Suppressor macrophage treated with lipopolysaccharide for 4 hours (primary cell): ENCODE results near the gene TCERG1L.
"Not testable (repeated sequence)": the region's sequence is repeated elsewhere in the genome, so short reads cannot be mapped to it uniquely, and the experiment has no call there.

Source experiments
- DNase-seq: peaks from one replicate; pipeline ENCODE4 v3.0.0-alpha.2; 2020

Gene TCERG1L

DNA sequence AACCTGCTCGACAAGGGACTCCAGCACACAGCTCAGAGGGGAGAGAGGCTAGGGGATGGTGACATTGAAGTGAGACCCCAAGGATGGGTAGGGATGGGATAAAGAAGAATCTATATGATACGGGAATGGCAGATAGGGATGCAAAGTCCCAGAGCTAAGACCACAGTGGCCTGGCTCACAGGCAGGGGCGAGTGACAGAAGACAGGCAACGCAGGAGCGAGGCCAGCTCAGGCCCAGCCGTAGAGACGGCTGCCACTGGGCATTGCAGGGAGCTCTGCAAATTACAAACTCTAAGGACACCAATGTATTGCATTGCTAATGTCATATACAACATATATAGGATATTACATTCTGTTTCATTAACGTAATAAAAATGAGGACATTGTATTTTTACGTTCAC lies 131.4 kb downstream of the TCERG1L start:
- no peak for DNase-seq

GRCh38 chr10:131179361-131179760 lies 132.2 kb downstream of the TCERG1L start:
- no peak for DNase-seq

DNA sequence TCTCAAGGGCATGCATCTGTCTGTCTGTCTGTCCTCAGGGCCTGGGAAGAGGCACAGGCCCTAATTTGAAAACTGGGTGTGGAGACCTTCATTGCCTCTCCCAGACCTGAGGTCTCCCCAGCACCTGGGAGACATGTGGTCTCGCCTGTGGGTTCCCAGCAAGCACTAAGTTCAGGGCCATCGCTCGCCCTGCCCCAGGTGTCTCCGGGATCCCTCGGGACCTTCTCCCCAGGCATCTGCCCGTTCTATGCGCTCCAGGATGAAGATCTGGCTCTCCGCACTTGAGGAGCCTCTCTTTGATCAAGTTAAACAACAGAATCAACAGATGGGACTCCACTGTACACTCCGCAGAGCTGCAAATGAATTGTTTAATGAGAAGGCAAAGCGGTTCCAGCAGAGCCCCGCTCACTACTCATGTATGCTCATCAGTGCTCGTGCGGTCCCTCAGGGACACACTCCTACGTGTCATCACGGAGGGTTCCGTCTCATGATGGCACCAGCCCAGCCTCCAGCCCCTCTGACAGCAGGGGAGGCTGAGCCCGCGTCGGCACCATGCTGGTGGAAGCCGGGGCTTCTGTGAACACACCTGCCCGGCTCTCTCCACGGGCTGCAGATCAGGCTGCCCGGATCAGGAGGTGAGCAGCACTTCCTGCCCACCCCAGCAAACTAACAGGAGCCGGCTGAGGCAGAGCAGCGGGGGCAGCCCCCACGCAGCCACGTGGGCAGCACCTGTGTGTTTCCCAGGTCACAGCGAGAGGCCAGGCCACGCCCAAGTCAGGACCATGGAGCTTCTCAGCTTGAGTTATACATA lies 132.8 kb downstream of the TCERG1L start:
- no peak for DNase-seq

GRCh38 chr10:131177431-131178327 lies 133.8 kb downstream of the TCERG1L start:
- DNase-seq = no peak

DNA sequence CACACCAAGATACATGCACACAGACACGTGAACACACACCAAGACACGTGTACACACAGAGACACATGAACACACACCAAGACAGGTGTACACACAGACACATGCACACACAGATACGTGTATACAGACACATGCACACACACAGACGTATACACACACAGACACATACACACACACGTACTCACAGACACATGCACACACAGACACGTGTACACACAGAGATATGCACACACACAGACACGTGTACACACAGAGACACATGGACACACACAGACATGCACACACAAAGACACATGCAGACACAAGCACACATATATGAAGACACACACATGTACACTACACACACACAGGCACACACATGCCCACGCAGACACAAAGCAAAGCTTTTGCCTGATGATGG lies 134.6 kb downstream of the TCERG1L start:
- no peak for DNase-seq

DNA sequence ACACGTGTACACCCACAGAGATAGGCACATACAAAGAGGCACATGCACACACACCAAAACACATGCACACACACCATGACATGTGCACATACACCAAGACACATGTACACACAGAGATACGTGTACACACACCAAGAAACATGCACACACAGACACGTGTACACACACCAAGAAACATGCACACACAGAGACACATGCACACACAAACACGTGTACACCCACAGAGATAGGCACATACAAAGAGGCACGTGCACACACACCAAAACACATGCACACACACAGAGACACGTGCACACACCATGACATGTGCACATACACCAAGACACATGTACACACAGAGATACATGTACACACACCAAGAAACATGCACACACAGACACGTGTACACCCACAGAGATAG lies 135.2 kb downstream of the TCERG1L start:
- DNase-seq = not testable (repeated sequence)

DNA sequence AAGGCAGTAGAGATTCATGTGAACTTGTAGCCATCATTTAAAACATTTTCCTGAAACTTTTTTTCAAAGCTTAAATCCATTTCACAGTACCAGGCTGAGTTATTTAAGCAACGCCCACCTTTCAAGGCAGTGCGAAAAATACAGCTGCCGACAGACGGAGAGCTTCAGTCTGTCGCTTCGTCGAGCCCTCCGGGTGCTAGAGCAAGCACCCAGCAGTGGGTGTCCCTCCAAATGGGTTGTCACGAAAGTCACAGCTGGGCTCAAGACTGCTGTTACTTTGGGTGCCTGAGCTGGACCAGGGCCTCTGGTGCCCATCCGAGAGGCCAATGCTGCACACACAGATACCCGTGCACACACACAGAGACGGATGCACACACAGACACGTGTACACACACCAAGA lies 135.6 kb downstream of the TCERG1L start:
- DNase-seq = no peak

DNA sequence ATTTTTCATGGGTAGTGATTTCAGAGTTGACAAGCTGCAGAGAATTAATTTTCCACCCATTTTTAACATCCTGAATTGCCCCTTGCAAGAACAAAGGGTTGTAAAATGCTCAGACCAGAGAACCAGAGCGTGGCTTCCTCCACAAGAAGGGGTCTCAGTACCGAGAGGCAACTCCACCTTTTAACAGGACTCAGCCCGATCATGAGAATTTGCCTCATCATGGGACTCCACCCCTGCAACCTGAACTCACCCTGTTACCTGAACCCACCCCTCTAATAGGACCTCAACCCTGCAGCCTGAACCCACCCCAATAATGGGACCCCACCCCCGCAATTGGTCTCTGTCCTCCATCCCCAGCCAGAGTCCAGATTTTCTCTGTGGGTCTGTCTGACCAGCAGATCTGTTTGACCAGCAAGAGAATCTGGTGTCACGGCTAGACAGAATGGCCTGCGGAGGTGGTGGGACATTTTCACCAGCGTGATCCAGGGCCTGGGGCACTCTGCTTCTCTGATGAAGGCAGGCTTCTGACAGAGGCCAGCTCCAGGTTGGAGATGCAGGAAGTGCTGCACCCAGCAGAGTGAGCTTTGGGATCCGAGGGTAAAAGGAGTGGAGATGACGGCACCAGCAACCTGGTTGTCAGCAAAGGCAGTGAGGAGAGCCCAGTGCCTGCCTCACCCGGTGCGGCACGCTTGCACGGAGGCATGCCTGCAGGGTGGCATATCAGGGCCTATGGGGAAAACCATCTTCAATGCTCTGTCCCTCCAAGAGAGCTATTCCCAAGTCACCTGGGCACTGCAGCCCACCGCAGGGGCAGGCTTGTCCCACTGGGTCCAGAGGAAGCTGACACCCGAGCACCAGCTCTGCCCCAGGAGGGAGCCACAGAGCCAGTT lies 136.6 kb downstream of the TCERG1L start:
- no peak for DNase-seq

- DNase-seq = no peak
These were observed 137.3 kb downstream of the TCERG1L start for GRCh38 chr10:131174211-131174565.

GRCh38 chr10:131173484-131174210 lies 137.9 kb downstream of the TCERG1L start:
- DNase-seq = no peak

DNA sequence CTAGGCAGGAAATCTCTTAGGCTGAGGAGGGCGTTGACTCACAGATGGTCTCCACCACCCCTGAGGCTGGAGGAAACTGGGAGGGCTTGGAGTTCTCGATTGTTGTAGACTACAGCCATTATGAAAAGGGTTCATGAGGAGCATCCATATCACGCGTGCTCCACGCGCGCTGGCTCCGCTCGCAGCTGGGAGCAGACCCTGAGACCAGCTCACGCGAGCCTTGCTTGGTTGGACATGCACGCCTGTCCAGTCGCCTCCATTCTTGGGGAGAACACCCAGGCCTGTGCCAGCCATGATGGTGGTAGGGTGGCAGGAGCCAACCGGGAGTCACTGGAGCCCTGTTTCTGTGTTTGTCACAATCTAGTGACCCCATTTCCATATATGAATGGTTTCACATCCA lies 139.1 kb downstream of the TCERG1L start:
- no peak for DNase-seq

DNA sequence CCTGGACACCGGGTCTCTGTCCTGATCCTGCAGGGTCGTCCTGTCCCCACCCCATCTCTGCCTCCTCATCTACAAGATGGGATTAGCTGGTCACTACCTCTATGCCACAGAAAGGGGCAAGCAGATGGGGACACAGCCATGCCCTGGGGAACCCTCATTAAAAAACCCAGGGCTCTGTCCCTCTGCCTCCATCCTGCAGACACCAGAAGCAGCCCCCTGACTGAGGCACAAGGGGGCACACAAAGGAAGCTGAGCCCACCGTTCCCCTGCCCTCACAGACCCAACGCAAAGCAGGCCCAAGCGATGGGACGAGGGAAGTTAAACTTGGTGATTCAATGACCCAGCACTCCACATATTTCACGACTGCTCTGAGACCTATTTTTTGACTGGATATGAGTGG lies 142.4 kb downstream of the TCERG1L start:
- DNase-seq = no peak

DNA sequence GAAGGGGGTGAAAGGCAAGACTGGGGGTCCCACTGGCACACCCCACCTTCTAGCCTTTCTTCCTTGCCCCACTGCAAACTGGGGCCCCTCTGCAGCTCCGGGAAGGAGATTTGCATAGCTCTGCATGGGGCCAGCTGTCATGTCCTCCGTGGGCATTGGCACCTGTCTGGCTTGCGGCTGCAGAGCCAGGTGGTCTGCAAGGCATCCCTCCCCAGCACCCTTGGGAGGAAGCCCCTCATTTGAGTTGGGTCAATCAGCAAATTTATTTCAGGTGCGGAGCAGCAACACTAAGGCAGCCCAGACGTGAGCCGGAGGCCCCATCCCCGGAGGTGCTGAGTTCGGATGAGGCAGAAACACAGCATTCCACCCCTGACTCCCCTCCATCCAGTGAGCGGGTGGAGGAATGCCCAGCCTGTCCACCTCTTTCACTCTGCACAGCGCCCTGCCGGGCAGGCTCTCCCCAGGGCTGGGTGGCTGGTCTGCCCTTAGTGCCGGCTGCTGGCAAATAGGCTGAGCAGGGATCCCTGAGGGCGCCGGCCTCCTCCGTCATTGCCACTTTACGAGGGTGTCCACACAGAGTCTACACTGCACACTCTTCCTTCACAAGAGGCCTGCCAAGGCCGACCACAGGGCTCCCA lies 143.2 kb downstream of the TCERG1L start:
- no peak for DNase-seq

DNA sequence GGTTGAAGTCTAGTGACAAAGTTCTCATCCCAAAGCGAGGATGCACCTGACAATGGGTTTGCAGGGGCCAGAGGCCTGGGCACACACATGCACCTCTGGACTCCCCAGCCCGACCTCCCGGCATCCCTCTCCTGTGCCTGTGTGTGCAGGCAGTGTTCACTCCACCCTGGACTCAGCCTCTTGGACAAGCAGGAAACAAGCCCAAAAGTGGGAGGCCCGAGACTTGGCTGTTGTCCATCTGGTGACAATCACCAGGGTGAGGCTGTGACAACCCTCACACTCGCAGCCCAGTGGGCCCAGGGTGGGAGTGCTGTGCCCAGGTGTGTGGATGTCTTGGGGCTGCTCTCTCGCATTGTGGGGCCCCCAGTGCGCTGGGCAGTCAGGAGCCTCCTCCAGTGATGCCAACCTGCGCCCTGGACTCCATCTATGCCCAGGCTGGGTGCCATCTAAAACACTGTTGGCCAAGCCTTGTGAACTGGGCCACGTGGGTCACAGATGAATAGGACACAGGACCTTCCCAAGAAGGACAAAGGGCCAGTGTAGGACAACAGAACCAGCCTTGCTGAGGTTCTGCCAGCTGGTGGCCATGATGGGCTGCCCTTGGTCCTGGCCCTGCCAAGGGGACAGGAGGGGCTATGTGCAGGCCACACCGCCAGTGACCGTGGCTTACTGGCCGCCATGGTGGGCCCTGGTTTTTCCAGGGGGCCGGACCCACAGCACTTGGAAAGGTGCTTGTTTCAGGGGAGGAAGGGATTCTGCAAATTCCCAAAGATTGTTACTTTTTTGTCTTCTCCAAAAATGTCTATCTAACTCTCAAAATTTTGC lies 144.3 kb downstream of the TCERG1L start:
- no peak for DNase-seq

DNA sequence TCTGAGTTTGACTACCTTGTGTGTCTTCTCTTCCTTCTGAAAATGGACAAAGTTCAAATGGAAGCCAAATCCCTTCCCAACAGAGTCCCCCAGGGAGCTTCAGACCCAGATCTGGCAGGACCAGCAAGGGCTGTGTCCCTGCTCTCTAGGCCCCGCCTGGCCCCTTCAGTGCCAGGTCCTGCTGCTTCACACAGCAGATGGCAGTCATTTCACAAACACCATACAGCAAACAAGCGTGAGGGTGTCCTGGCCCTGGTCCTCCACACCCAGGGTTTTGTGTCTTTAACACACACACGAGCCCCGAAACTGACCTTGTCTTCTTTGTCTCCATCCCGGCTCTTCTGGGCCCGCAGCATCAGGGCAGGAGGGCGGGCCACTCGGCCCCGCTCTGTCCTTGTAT lies 145.0 kb downstream of the TCERG1L start:
- no peak for DNase-seq

- DNase-seq = no peak
These were observed 146.4 kb downstream of the TCERG1L start for GRCh38 chr10:131165092-131165491.

- DNase-seq = no peak
These were observed 148.4 kb downstream of the TCERG1L start for GRCh38 chr10:131162866-131163843.

DNA sequence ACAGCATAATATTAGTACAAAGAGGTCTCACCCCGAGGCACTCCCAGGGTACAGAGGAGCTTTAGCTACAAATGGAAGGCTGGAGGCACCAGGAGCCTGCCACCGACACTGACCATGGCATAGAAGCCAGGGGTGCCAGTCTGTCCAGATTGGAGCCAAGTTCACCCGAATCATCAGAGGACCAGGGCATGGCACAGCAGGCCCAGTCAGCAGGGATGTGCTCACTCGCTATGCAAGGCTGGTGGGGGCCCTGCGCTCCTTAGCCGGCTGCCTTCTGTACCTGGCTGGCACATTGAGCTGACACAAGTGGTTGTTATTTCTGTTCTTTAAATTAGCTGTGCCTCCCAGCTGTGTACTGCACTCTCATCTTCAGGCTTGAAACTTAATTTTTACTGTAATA lies 149.3 kb downstream of the TCERG1L start:
- DNase-seq = no peak

GRCh38 chr10:131161087-131161486 lies 150.4 kb downstream of the TCERG1L start:
- no peak for DNase-seq
